GM23338 (cell line): ENCODE measurements around the gene DENND4A. TPM values are rescaled to one million over a fixed set of nuclear protein-coding genes. Genes with fewer than 3 reads are reported as not detected.
A peak's percentile ranks its signal among the peaks of the same experiment; 100 is the strongest.

Experiments used
- ATAC-seq: fragments of 200-7000 bp; cut with Tn5 transposase; 3 replicates; pipeline ENCODE4 v1.9.1; 2020
- DNase-seq: peaks from one replicate; pipeline ENCODE4 v3.0.0-alpha.2; 2015; ENCODE audit warnings: low spot score
- H2AFZ ChIP-seq: fragments of 200-600 bp; sonication (generic); 2 replicates; pipeline ENCODE4 v1.8.0; 2016; ENCODE audit warnings: antibody characterized with exemption, mild to moderate bottlenecking, moderate library complexity
- H3F3A ChIP-seq: fragments of 200-600 bp; sonication (generic); replicated peaks from 2 replicates; pipeline ENCODE4 v1.8.0; 2017; ENCODE audit warnings: antibody characterized with exemption, mixed run types, low read depth
- H3K27ac ChIP-seq: fragments of 200-600 bp; sonication (generic); 2 replicates; pipeline ENCODE4 v1.6.1; 2016; ENCODE audit warnings: low read depth
- H3K27me3 ChIP-seq: fragments of 200-600 bp; sonication (generic); 2 replicates; pipeline ENCODE4 v1.8.0; 2016; ENCODE audit warnings: mild to moderate bottlenecking, mixed run types, moderate library complexity; ENCODE audit not compliant: insufficient read depth
- H3K36me3 ChIP-seq: fragments of 200-600 bp; sonication (generic); 2 replicates; pipeline ENCODE4 v1.8.0; 2016; ENCODE audit warnings: mild to moderate bottlenecking; ENCODE audit not compliant: insufficient read depth
- H3K4me1 ChIP-seq: fragments of 200-600 bp; sonication (generic); 2 replicates; pipeline ENCODE4 v1.8.0; 2016; ENCODE audit warnings: mild to moderate bottlenecking, moderate library complexity; ENCODE audit not compliant: insufficient read depth
- H3K4me2 ChIP-seq: fragments of 200-600 bp; sonication (generic); 2 replicates; pipeline ENCODE4 v1.7.1; 2017; ENCODE audit warnings: mixed run types
- H3K4me3 ChIP-seq: fragments of 200-600 bp; sonication (generic); 2 replicates; pipeline ENCODE4 v1.6.1; 2016; ENCODE audit warnings: mixed run types
- H3K79me2 ChIP-seq: fragments of 200-600 bp; sonication (generic); replicated peaks from 2 replicates; pipeline ENCODE4 v1.8.0; 2017; ENCODE audit warnings: mild to moderate bottlenecking; ENCODE audit not compliant: insufficient read depth
- H3K9me2 ChIP-seq: fragments of 200-600 bp; sonication (generic); 2 replicates; pipeline ENCODE4 v1.8.0; 2017; ENCODE audit not compliant: insufficient read depth
- H4K20me1 ChIP-seq: fragments of 200-600 bp; sonication (generic); replicated peaks from 2 replicates; pipeline ENCODE4 v1.8.0; 2017; ENCODE audit warnings: mild to moderate bottlenecking; ENCODE audit not compliant: insufficient read depth
- H3K27ac Mint-ChIP-seq: 2 replicates; pipeline ENCODE4 v1.8.0; 2020; ENCODE audit warnings: inconsistent platforms, mild to moderate bottlenecking, moderate library complexity, mixed read lengths
- H3K27me3 Mint-ChIP-seq: 3 replicates; pipeline ENCODE4 v1.8.0; 2022; ENCODE audit warnings: low read depth, mild to moderate bottlenecking, moderate library complexity, mixed read lengths, inconsistent platforms; ENCODE audit not compliant: insufficient read depth, poor library complexity
- H3K36me3 Mint-ChIP-seq: 3 replicates; pipeline ENCODE4 v1.8.0; 2021; ENCODE audit warnings: low read depth, mild to moderate bottlenecking, inconsistent platforms, moderate library complexity, mixed read lengths
- H3K4me1 Mint-ChIP-seq: 3 replicates; pipeline ENCODE4 v1.8.0; 2020; ENCODE audit warnings: mild to moderate bottlenecking, inconsistent platforms, mixed read lengths
- H3K4me3 Mint-ChIP-seq: 3 replicates; pipeline ENCODE4 v1.8.0; 2021; ENCODE audit warnings: moderate library complexity, mild to moderate bottlenecking, inconsistent platforms, mixed read lengths
- H3K9me3 Mint-ChIP-seq: 3 replicates; pipeline ENCODE4 v1.8.0; 2020; ENCODE audit warnings: moderate library complexity, mild to moderate bottlenecking, inconsistent platforms, mixed read lengths
- EZH2phosphoT487 ChIP-seq: fragments of 200-600 bp; sonication (generic); IDR thresholded peaks from one replicate; pipeline ENCODE4 v1.8.1; 2018; ENCODE audit warnings: antibody characterized with exemption; ENCODE audit not compliant: unreplicated experiment
- NANOG ChIP-seq: IDR thresholded peaks from 2 replicates; pipeline ENCODE4 v1.6.1; 2016; ENCODE audit warnings: antibody characterized with exemption, borderline replicate concordance
- POLR2AphosphoS5 ChIP-seq: IDR thresholded peaks from 2 replicates; pipeline ENCODE4 v1.6.1; 2016; ENCODE audit warnings: antibody characterized with exemption, low read depth
- STAT1 ChIP-seq: IDR thresholded peaks from one replicate; pipeline ENCODE4 v1.6.1; 2016; ENCODE audit warnings: antibody characterized with exemption; ENCODE audit not compliant: unreplicated experiment
- ZNF331 ChIP-seq: fragments of 250-450 bp; sonication (Bioruptor Pico); IDR thresholded peaks from 2 replicates; pipeline ENCODE4 v1.5.0; 2020; ENCODE audit warnings: low read depth, mild to moderate bottlenecking, moderate library complexity
- polyA plus RNA-seq: library from polyadenylated mRNA; unstranded; fragments of >200 nt; fragmentation: Nextera tagmentation; extraction: Ambion mirVana; gene quantifications from 2 replicates; pipeline ENCODE4 v1.2.1, GENCODE V29; 2016
- total RNA-seq: library from RNA; depleted of rRNA; stranded (reverse); fragments of >200 nt; shearing (Covaris generic); gene quantifications from 2 replicates; pipeline ENCODE4 v1.2.3, GENCODE V29; 2014
- TF ChIP-seq, protein P1 (sequence below), 2 experiments: fragments of 200-600 bp in 1 of 2; sonication (generic) in 1 of 2; conservative IDR thresholded peaks; 2 replicates each; pipeline versions ENCODE4 v1.5.1 to v1.6.1; 2016 to 2017; ENCODE audit warnings: antibody characterized with exemption in 2 of 2, low read depth in 2 of 2, mild to moderate bottlenecking in 2 of 2, moderate library complexity in 1 of 2
- TF ChIP-seq, protein P2 (sequence below): IDR thresholded peaks from one replicate; pipeline ENCODE4 v1.6.1; 2018; ENCODE audit warnings: antibody characterized with exemption; ENCODE audit not compliant: unreplicated experiment
- TF ChIP-seq, protein P3 (sequence below): fragments of 250-450 bp; sonication (Bioruptor Pico); IDR thresholded peaks from 2 replicates; pipeline ENCODE4 v1.5.0; 2020; ENCODE audit warnings: mild to moderate bottlenecking, moderate library complexity
- TF ChIP-seq, protein P4 (sequence below): IDR thresholded peaks from 2 replicates; pipeline ENCODE4 v1.6.1; 2016; ENCODE audit warnings: antibody characterized with exemption

Gene DENND4A
- total and polyA plus RNA-seq, 2 experiments from 2014 or later: 3.4 to 9.0 TPM

DNA sequence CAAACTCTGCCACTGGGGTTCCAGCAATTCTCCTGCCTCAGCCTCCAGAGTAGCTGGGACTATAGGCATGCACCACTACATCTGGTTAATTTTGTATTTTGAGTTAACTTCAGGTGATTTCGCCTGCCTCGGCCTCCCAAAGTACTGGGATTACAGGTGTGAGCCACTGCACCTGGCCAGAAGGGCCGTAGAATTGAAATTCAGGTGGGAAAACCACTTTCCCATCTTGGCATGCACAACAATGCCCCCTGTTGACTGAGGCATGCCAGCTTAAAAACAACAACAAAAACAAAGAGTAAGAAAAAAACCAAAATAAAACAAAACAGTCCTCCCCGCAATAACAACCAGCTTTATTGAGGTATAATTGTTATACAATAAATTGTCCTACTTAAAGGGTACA is 44.6 kb upstream of the DENND4A start:
- H2AFZ ChIP-seq: no peak overlapping the region
- TF ChIP-seq, protein P1, sequence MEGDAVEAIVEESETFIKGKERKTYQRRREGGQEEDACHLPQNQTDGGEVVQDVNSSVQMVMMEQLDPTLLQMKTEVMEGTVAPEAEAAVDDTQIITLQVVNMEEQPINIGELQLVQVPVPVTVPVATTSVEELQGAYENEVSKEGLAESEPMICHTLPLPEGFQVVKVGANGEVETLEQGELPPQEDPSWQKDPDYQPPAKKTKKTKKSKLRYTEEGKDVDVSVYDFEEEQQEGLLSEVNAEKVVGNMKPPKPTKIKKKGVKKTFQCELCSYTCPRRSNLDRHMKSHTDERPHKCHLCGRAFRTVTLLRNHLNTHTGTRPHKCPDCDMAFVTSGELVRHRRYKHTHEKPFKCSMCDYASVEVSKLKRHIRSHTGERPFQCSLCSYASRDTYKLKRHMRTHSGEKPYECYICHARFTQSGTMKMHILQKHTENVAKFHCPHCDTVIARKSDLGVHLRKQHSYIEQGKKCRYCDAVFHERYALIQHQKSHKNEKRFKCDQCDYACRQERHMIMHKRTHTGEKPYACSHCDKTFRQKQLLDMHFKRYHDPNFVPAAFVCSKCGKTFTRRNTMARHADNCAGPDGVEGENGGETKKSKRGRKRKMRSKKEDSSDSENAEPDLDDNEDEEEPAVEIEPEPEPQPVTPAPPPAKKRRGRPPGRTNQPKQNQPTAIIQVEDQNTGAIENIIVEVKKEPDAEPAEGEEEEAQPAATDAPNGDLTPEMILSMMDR (conservative IDR thresholded peaks at IDR 0.05; ENCODE audit: low read depth in 2 of 2): peak; percentile 78 to 81
- no peak for TF ChIP-seq ZNF331 (CRISPR knock-in tag)
- TF ChIP-seq NANOG: no peak
- no peak for TF ChIP-seq EZH2phosphoT487
- no peak overlapping the region for H3K27ac Mint-ChIP-seq
- peak; percentile 73 for DNase-seq
- H3K27me3 ChIP-seq: no peaks in the 10 kb centered on the region
- H3K79me2 ChIP-seq: no peaks in the 10 kb centered on the region
- no peak overlapping the region for H3K4me3 ChIP-seq
- H3K27ac ChIP-seq: 0 out of 2 replicates have a peak overlapping the region, but pooled peaks have one; percentile 3
- peaks cover under 1% of the 10 kb centered on the region; the same call in 2 of the 3 replicates for H3K9me3 Mint-ChIP-seq
- H3K27me3 Mint-ChIP-seq: peaks cover 9% of the 10 kb centered on the region
- peaks cover 37% of the 10 kb centered on the region for H3K4me1 Mint-ChIP-seq
- no peak overlapping the region for H3K4me3 Mint-ChIP-seq
- no peaks in the 10 kb centered on the region for H3K36me3 ChIP-seq
- no peak for ATAC-seq
- no peak overlapping the region for H3K4me2 ChIP-seq
- peaks cover 13% of the 10 kb centered on the region for H3K4me1 ChIP-seq
- no peaks in the 10 kb centered on the region for H3K9me2 ChIP-seq
- H4K20me1 ChIP-seq: no peaks in the 10 kb centered on the region
- no peaks in the 10 kb centered on the region; the same call in 1 of the 2 replicates for H3F3A ChIP-seq
- H3K36me3 Mint-ChIP-seq: no peaks in the 10 kb centered on the region

DNA sequence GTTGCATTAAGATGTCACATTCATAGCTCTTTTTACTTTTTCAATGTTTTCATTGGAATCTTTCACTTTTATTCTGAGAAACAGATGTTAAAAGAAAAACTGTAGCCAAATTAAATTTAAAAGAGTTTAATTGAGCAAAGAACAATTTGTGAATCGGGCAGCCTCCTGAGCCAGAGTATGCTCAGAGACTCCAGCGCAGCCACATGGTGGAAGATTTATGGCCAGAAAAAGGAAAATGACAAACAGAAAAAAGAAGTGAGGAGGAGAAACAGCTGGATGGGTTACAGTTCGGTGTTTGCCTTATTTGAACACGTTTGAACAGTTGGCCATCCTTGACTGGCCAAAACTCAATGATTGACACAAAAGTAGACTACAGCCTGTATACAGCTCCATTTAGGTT is 43.4 kb upstream of the DENND4A start:
- Histone ChIP-seq H2AFZ (no peak overlapping the region; the same call in 1 of the 2 replicates), H3K9me2 (no peaks in the 10 kb centered on the region), H3K36me3 (no peaks in the 10 kb centered on the region), H3K4me2 (no peak overlapping the region), H3K27me3 (no peaks in the 10 kb centered on the region), H4K20me1 (no peaks in the 10 kb centered on the region), H3K79me2 (no peaks in the 10 kb centered on the region), H3K27ac (no peak overlapping the region), H3K4me1 (peaks cover 13% of the 10 kb centered on the region), H3K4me3 (no peak overlapping the region), H3F3A (no peaks in the 10 kb centered on the region; the same call in 1 of the 2 replicates)
- DNase-seq (no peak), ATAC-seq (no peak)
- Mint-ChIP-seq H3K4me3 (no peak overlapping the region), H3K36me3 (no peaks in the 10 kb centered on the region), H3K4me1 (peaks cover 40% of the 10 kb centered on the region), H3K27ac (no peak overlapping the region; the same call in 1 of the 2 replicates), H3K27me3 (peaks cover 8% of the 10 kb centered on the region), H3K9me3 (peaks cover 2% of the 10 kb centered on the region; the same call in 2 of the 3 replicates)
- TF ChIP-seq, protein P2, sequence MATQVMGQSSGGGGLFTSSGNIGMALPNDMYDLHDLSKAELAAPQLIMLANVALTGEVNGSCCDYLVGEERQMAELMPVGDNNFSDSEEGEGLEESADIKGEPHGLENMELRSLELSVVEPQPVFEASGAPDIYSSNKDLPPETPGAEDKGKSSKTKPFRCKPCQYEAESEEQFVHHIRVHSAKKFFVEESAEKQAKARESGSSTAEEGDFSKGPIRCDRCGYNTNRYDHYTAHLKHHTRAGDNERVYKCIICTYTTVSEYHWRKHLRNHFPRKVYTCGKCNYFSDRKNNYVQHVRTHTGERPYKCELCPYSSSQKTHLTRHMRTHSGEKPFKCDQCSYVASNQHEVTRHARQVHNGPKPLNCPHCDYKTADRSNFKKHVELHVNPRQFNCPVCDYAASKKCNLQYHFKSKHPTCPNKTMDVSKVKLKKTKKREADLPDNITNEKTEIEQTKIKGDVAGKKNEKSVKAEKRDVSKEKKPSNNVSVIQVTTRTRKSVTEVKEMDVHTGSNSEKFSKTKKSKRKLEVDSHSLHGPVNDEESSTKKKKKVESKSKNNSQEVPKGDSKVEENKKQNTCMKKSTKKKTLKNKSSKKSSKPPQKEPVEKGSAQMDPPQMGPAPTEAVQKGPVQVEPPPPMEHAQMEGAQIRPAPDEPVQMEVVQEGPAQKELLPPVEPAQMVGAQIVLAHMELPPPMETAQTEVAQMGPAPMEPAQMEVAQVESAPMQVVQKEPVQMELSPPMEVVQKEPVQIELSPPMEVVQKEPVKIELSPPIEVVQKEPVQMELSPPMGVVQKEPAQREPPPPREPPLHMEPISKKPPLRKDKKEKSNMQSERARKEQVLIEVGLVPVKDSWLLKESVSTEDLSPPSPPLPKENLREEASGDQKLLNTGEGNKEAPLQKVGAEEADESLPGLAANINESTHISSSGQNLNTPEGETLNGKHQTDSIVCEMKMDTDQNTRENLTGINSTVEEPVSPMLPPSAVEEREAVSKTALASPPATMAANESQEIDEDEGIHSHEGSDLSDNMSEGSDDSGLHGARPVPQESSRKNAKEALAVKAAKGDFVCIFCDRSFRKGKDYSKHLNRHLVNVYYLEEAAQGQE: no peak
- TF ChIP-seq STAT1 (no peak), EZH2phosphoT487 (no peak), ZNF331 (CRISPR knock-in tag) (no peak), POLR2AphosphoS5 (no peak)
- TF ChIP-seq, protein P3, sequence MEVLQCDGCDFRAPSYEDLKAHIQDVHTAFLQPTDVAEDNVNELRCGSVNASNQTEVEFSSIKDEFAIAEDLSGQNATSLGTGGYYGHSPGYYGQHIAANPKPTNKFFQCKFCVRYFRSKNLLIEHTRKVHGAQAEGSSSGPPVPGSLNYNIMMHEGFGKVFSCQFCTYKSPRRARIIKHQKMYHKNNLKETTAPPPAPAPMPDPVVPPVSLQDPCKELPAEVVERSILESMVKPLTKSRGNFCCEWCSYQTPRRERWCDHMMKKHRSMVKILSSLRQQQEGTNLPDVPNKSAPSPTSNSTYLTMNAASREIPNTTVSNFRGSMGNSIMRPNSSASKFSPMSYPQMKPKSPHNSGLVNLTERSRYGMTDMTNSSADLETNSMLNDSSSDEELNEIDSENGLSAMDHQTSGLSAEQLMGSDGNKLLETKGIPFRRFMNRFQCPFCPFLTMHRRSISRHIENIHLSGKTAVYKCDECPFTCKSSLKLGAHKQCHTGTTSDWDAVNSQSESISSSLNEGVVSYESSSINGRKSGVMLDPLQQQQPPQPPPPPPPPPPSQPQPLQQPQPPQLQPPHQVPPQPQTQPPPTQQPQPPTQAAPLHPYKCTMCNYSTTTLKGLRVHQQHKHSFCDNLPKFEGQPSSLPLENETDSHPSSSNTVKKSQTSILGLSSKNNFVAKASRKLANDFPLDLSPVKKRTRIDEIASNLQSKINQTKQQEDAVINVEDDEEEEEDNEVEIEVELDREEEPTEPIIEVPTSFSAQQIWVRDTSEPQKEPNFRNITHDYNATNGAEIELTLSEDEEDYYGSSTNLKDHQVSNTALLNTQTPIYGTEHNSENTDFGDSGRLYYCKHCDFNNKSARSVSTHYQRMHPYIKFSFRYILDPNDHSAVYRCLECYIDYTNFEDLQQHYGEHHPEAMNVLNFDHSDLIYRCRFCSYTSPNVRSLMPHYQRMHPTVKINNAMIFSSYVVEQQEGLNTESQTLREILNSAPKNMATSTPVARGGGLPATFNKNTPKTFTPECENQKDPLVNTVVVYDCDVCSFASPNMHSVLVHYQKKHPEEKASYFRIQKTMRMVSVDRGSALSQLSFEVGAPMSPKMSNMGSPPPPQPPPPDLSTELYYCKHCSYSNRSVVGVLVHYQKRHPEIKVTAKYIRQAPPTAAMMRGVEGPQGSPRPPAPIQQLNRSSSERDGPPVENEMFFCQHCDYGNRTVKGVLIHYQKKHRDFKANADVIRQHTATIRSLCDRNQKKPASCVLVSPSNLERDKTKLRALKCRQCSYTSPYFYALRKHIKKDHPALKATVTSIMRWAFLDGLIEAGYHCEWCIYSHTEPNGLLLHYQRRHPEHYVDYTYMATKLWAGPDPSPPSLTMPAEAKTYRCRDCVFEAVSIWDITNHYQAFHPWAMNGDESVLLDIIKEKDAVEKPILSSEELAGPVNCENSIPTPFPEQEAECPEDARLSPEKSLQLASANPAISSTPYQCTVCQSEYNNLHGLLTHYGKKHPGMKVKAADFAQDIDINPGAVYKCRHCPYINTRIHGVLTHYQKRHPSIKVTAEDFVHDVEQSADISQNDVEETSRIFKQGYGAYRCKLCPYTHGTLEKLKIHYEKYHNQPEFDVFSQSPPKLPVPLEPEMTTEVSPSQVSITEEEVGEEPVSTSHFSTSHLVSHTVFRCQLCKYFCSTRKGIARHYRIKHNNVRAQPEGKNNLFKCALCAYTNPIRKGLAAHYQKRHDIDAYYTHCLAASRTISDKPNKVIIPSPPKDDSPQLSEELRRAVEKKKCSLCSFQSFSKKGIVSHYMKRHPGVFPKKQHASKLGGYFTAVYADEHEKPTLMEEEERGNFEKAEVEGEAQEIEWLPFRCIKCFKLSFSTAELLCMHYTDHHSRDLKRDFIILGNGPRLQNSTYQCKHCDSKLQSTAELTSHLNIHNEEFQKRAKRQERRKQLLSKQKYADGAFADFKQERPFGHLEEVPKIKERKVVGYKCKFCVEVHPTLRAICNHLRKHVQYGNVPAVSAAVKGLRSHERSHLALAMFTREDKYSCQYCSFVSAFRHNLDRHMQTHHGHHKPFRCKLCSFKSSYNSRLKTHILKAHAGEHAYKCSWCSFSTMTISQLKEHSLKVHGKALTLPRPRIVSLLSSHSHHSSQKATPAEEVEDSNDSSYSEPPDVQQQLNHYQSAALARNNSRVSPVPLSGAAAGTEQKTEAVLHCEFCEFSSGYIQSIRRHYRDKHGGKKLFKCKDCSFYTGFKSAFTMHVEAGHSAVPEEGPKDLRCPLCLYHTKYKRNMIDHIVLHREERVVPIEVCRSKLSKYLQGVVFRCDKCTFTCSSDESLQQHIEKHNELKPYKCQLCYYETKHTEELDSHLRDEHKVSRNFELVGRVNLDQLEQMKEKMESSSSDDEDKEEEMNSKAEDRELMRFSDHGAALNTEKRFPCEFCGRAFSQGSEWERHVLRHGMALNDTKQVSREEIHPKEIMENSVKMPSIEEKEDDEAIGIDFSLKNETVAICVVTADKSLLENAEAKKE: no peak
- TF ChIP-seq, protein P4, sequence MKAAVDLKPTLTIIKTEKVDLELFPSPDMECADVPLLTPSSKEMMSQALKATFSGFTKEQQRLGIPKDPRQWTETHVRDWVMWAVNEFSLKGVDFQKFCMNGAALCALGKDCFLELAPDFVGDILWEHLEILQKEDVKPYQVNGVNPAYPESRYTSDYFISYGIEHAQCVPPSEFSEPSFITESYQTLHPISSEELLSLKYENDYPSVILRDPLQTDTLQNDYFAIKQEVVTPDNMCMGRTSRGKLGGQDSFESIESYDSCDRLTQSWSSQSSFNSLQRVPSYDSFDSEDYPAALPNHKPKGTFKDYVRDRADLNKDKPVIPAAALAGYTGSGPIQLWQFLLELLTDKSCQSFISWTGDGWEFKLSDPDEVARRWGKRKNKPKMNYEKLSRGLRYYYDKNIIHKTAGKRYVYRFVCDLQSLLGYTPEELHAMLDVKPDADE: no peak
